ENCODE data around the gene TACR1. TPM values are rescaled to one million over a fixed set of nuclear protein-coding genes. Genes with fewer than 3 reads are reported as not detected.
"Not testable (repeated sequence)": the region's sequence is repeated elsewhere in the genome, so short reads cannot be mapped to it uniquely, and the experiment has no call there.

Gene TACR1
- total RNA-seq, 2 experiments from 2014 or later, result not detected

DNA sequence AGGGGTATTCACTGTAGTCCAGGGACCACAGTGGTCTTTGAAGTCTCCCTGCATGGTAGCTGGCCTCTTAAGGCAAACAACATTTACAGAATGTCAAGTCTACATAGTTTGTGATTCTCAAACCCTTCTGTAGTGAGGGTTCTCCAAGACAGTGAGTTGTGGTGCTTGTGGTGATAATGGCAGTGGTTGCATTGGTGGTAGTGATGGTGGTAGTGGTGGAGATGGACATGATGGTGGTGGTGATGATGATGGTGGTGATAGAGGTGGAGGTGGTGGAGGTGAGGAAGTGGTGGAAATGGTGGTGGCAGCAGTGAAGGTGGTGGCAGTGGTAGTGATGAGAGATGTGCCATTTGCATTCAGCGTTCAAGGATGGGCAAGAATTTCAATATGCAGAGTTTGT lies 104.9 kb downstream of the TACR1 start:
- ChIA-PET CTCF (no interaction called here), POLR2A (no interaction called here)

DNA sequence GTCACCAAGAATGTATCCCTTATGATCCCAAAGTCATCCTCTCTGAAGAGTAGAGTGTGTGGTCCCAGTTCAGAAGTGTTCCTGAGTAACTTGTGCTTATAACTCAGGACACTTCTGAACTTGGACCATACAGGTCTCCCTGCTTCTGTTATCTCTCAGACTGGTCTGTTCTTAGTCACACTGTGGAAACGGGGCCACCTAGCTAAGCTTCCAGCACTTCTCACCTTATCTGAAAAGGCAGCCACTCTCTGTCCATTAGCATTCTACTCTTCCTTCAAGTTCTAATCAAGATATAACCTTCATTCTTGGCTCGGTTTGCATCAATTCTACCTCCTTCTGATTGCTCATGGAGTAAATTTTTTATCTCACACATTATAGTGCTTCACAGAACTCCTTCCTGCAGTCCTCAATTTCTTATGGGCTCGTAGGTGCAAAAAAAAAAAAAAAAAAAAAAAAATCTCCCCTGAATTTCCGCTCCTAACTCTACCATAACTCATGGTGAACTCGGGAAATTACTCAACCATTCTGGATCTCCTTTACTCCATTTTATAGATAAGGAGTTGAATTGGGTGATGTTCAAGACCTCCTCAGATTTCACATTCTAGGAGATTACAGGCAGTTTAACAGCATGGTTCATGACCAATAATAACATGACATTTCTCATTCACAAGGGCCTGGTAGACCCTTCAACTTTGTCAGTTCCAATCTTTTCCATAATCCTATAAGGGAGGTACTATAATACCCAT lies 108.4 kb downstream of the TACR1 start:
- POLR2A ChIA-PET, result no interaction called here

DNA sequence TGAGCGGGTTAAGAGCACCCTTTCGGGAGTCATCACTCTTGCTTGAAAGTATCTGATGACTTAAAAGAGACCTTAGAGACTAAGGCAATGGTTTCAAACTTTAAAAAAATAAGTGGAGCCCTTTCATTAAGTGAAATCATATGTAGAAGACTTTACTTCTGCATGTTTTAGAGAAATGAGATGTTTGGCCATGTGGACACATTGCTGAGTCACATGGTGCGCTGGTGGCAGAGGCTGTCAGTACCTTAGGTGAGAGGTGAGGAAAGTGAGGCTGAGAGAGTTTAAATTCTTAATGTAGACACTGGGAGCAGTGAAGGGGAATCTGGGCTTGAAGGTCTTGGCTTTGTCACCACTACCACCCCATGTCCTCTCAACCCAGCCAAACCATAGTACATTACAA lies 109.8 kb downstream of the TACR1 start:
- POLR2A ChIA-PET, result no interaction called here
- CTCF ChIA-PET, result no interaction called here

More for the DNA sequence above, 108.4 kb downstream of the TACR1 start:
- CTCF ChIA-PET, result no interaction called here

DNA sequence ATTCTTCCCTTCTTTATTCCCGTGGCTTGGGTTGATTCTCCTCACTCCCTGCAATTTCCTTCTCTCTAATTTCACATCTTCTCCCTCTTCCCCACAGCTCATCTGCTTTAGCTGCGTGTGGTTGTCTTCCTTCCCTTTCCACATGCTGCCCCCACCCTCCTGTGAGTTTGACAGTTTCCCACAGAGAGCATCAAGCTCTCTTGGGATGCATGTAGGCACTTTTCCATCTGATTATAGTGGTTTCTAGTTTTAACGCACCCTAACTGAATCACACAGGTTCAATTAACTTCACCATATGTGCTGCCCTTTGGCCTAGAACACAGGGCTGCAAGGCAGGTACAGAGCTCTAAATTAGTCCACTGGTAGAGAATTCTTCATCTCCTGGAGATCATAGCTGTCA lies 110.5 kb downstream of the TACR1 start:
- CTCF ChIA-PET, result no interaction called here

DNA sequence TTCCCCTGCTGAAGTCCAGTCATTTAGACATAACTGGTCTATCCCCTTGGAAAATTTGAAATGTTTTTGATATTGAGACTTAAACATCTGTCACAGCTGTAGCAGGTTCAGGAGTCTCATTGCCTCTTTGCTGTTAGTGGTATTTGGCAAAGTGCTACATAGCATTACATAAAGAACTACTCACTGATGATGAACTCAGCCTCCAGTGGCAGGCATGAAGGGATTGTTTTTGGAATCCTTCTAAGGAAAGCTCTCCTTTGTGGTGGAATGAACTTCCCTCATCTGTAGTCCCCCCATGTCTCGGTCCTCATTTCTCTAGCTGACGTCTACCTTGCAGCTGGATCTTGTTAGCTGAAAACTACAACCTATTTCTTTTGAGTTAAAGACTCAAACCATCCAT lies 111.6 kb downstream of the TACR1 start:
- POLR2A ChIA-PET, result no interaction called here
- CTCF ChIA-PET, result interaction anchor here (0.6 kb wide), 1 partner anchor 1461 kb away, joined by 4 read pairs; no protein-coding TSS in a partner anchor

More for the DNA sequence above, 110.5 kb downstream of the TACR1 start:
- POLR2A ChIA-PET, result no interaction called here

DNA sequence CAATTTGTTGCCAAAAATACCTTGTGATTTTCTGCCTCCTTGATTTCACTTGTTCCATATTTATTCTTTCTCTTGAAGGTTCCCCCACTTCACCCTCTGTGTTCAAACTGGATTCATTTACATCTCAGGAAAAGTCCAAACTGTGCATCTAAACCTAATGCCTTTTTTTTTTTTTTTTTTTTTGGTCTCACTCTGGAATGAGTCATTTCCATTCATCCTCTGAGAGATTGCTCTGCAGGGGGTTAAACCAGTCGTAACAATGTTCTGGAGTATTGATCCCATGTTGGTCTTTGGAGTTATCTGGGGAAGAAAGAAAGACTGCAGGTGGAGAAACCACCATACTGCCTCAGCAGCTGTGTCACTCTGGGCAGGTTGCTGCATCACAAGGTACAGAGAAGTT lies 119.7 kb downstream of the TACR1 start:
- CTCF ChIA-PET, result no interaction called here

DNA sequence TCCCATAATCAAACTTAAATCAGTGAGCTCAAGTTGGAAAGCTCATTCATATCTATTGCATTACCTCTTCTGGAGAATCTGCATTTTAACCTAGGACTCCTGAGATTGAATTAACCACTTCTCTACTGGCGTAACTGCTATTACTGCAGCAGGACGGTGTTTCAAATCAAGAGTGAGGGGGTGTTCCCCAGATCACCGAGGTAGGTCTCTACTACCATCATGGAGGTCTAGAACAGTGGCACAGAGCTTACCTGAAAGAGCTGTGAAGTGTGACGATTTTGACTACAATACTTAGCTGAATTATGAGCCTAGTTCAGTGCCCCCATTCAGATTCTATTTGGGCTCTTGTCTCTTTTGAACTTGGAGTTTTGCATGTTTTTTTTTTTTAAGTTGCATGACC lies 121.4 kb downstream of the TACR1 start:
- ChIA-PET POLR2A (no interaction called here), CTCF (no interaction called here)

More for the DNA sequence above, 119.7 kb downstream of the TACR1 start:
- POLR2A ChIA-PET, result no interaction called here

DNA sequence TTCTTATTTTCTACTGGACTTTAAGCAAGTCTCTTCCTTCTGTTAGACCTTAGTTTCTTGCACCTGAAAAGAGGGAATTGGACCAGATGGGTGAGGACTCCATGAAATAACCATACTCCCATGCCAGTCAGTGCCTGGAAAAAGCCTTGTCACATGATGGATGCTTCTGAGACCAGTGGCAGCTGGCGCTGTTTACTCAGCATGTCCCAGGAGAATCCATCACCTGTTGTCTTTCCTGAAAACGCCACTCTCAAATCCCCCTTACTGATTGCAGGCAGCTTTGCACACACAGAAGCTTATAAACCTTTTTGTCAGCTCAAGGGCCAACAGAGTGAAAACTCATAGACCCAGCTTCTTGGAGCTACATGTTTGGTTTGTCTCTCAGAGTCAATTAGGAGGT lies 123.2 kb downstream of the TACR1 start:
- CTCF ChIA-PET, result no interaction called here
- POLR2A ChIA-PET, result no interaction called here

DNA sequence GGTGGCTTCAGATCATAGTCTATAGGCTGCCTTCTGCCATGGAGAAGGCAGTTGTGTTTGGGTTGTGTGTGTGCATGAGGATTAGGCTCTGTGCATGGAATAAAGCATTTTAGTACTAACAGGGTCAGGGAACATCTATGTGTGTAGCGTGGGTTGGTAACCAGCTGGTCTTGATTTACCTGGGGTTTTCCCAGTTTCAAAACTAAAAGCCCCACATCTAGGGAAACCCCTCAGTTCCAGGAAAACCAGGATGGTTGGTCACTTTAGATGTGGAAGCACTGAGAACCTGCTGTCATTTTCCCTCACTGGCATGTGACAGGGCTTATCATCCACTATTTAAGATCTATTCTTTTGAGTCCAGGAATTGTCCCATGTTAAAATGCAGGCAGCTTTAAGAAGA lies 124.6 kb downstream of the TACR1 start:
- POLR2A ChIA-PET, result no interaction called here
- CTCF ChIA-PET, result interaction anchor here (1.0 kb wide), 1 partner anchor 11 kb away, joined by 3 read pairs; no protein-coding TSS in a partner anchor

DNA sequence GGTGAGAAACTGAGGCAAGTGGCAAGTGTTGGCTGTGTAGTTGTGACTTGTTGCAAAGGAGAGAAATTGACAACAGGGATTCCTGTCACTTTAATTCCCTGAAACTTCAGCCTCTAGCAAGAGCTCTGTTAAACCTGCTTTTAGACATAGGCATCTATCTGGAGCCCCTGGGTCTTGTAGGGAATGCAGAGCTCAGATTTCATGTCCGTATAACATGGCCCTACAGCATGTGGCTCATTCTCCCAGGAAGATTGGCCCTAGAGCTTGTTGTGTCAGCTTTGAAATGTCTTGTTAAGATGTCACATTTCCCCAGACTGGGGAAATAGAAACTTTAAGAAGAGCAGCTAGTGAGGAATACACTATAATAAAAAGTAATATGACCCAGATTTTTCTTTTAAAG lies 125.1 kb downstream of the TACR1 start:
- CTCF ChIA-PET, result interaction anchor here (1.0 kb wide), 1 partner anchor 10 kb away, joined by 3 read pairs; no protein-coding TSS in a partner anchor
- POLR2A ChIA-PET, result no interaction called here

DNA sequence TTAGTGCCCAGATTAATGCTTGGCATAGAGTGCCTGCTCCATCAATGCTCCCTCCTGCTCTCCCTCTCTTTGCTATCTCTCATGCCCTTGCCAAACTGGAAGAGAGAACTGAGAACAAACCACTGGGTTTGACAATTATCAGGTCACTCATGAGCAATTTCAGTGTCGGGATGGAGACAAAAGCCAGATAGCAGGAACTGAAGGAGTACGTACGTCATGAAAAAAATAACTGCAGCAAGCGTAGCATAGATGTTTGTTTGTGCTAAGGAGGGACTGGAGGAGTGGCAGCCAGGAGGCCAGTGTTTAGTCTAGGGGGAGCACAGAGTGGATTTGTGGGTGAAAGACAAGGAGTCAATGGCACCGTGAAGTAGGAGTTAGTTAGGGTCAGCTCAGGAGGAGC lies 127.6 kb downstream of the TACR1 start:
- POLR2A ChIA-PET, result no interaction called here
- CTCF ChIA-PET, result no interaction called here

DNA sequence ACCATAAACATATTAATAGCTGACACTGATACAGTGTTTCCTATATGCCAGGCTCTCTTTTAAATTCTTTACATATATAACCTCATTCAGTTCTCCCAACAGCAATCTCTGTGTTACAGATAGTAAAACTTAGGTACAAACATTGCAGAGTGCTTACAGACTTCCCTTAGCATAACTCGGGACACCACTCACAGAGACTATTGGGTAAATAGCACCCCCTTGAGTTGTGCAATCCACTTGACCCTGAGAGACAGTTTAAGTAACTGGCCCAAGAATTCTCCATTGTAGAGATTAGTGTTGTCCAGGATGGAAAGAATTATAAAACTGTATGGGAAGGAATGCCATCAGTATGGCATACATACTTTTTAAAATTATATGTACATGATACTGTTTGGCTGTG lies 130.8 kb downstream of the TACR1 start:
- ChIA-PET CTCF (no interaction called here), POLR2A (no interaction called here)

DNA sequence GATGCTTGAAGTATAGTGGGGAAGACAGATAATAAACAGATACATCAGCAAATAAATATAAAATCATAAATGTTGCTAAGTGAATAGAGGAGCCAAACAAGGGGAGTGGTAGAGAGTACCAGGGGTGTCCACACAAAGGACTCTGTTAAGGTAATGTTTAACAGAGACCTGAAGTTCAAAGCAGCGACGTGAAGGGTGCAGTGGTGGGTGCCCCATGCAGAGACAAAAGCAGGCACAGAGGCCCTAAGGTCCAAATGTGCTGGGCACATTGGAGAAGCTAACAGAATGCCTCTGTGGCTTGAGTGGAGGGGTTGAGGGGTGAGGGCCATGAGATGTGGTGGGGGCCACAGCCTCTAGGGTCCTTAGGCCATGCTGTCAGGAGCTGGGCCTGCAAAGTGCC lies 131.8 kb downstream of the TACR1 start:
- CTCF ChIA-PET, result no interaction called here
- POLR2A ChIA-PET, result no interaction called here

DNA sequence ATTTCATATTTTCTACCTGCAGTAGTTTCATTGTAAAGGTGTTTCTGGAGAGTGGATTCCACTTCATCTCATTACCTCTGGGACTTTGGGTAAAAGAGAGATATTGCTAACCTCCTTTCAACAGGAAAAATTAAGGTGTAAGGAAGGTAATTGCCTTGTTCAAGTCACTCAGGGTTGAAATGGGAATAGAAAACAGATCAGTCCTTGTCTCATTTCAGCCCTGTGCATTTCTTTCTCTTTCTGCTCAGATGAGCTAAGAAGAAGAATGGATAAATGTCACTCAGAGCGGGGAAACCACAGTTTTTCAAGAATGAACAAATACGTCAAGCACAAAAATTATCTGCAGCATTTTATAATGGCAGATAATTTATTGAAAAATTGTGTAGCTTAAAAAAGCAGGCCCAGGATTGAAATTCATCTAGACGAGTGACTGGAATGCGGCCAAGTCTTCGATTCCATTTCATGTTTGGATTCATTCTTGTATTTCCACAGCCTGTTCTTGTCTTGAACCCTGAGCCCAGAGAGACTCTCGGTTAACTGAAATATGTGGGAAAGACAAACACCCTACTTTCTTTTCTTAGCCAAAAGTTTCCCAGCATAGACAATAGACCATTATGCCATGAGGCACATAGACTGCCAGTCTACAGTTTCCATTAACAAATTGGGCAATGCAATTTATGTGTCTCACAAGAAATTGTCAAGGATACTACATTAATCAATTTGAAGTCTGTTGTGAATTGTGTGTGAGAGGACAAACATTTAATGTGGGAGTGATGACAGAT lies 133.0 kb downstream of the TACR1 start:
- CTCF ChIA-PET, result interaction anchor here (0.7 to 1.4 kb wide), 2 partner anchors 10 to 43 kb away, joined by 3 read pairs; no protein-coding TSS in a partner anchor

DNA sequence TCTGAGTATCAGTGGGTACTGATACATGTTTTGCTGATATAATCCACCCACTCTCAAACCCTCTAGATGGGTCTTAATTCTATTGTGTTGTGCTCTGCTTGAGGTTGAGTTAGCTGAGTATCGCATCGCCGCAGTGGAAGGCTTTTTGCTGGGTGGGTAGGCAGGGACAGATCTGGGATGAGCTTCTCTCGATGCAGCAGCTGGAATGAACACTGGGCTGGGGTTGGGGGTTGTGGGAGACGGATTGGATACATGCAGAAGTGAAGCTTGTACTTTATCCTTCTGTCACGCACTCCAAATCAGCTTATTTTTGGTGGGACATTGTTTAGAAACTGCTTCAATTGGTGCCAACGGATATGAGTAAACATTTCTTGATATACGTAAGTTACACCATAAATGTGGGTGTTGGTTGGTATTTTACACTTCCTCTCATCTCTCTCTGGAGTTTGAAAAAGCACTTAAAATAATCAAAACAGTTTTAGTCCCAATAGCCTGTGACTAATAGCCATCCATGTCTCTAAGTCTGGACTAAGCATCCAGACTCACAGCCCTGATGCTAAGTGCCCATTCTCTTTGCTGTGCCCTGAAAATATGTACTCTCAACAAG lies 133.8 kb downstream of the TACR1 start:
- ChIA-PET CTCF (interaction anchor here (0.7 to 1.4 kb wide), 2 partner anchors 9 to 42 kb away, joined by 3 read pairs; no protein-coding TSS in a partner anchor), POLR2A (no interaction called here)

More for the DNA sequence above, 133.0 kb downstream of the TACR1 start:
- POLR2A ChIA-PET, result no interaction called here

DNA sequence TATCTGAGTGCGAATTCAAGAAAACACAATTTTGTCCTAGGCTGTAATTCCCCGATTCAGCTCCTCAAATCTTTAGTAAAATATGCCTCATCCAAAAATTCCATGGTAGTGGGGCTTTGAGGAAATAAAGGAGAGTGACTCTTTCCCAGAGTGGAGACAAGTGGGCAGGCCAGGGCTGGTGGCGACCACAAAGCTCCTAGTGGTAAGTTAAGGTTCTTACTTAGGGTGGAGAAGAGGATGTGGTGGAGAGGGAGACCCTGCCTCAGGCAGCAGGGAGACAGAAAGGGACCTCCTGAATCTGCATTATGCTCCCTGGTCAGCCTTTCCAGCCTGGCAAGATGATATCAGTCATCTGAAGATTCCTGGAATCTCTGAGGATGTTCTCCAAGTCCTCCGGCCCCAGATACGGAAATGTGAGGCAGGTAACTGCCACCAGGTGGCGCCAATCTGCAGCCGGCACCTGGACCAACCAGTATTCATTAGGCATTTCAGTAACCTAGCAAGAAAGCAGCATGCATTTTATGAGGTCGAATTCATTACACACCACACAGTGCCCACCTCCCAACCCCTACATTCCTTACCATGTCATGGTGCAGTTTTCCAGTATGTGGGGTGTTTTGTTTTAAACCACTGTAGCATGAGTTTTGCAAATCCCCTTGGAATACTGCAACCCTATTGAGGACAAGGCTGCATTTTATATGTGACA lies 134.5 kb downstream of the TACR1 start:
- ChIA-PET CTCF (interaction anchor here (0.9 to 1.5 kb wide), 5 partner anchors 9 to 172 kb away, joined by 3 read pairs; partner anchors contain the start of gene TACR1), POLR2A (no interaction called here)

DNA sequence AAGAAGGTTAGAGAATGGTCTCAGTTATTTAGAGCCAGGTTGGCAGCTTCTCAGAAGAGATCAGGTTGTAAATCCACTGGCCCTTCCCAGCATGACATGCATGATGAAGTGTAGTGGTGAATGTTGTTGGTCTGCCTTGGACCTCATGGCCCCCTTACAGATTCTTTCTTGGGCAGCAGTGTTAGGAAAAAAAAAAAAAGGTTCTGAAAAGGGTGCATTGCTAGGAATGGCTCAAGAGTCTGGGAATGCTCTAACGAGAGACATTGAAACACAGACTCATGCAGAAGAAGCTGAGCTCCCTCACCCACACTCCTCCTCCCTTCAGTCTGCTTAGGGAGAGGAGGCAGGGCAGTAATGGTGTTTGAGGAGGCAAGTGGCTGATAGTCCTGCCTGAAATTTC lies 135.4 kb downstream of the TACR1 start:
- POLR2A ChIA-PET, result no interaction called here
- CTCF ChIA-PET, result interaction anchor here (0.9 to 1.5 kb wide), 4 partner anchors 10 to 173 kb away, joined by 3 read pairs; partner anchors contain the start of gene TACR1

DNA sequence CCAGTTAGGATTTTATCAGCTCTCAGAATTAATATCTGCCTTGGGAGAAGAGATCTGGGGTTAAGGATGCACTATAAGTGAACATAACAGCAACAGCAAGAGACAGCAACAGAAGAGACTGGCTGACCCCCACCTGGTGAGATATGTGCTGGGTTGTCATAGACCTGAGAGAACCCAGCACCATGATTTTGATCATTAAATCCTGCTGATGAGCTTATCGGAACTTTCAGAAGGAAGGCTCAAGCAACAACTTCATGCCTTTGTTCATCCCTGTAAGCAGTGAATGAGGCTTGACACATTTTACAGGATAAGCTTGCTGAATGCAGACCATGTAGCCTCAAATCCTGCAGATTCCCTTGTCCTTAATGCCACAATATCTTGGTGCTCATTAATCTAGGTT lies 140.9 kb downstream of the TACR1 start:
- POLR2A ChIA-PET, result no interaction called here

DNA sequence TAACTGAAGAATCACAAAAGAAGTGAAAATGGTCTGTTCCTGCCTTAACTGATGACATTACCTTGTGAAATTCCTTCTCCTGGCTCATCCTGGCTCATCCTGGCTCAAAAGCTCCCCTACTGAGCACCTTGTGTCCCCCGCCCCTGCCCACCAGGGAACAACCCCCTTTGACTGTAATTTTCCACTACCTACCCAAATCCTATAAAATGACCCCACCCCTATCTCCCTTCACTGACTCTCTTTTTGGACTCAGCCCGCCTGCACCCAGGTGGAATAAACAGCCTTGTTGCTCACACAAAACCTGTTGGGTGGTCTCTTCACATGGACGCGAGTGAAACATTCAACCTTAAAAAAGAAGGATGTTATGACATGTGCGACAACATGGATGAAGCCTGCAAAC lies 142.2 kb downstream of the TACR1 start:
- CTCF ChIA-PET, POLR2A ChIA-PET: not testable (repeated sequence)

More for the DNA sequence above, 140.9 kb downstream of the TACR1 start:
- CTCF ChIA-PET, result no interaction called here
